Panc1 (cell line): ENCODE measurements around the gene TNFSF13. TPM values are rescaled to one million over a fixed set of nuclear protein-coding genes. Genes with fewer than 3 reads are reported as not detected.

ENCODE experiments used
- ATAC-seq: fragments of 200-7000 bp; cut with Tn5 transposase; 2 replicates; pipeline ENCODE4 v1.9.1; 2020; ENCODE audit warnings: mild to moderate bottlenecking, moderate library complexity
- BruUV-seq: library from RNA; stranded (reverse); fragments of 400-500 nt; replicated peaks from 2 replicates; lab custom pipeline; 2021; lab: Mats Ljungman, UMichigan
- CTCF ChIA-PET: fragments of 300-600 bp; sonication (Branson Sonifier 250); formaldehyde crosslinking; loops from one replicate; lab custom pipeline; 2022; ENCODE audit warnings: antibody characterized with exemption; lab: Charles Lee
- POLR2A ChIA-PET: fragments of 300-600 bp; sonication (Branson Sonifier 250); formaldehyde crosslinking; loops from one replicate; lab custom pipeline; 2022; ENCODE audit warnings: antibody characterized with exemption; lab: Charles Lee
- DNase-seq: peaks from one replicate; pipeline ENCODE4 v3.0.0-alpha.2; 2010; ENCODE audit warnings: low read depth, low spot score
- H3K27ac ChIP-seq: 2 replicates; pipeline ENCODE4 v1.5.1; 2011; ENCODE audit warnings: mild to moderate bottlenecking, low read length, inconsistent platforms
- H3K27me3 ChIP-seq: fragments of 200-500 bp; sonication (Bioruptor generic); 2 replicates; pipeline ENCODE4 v1.6.0; 2014; ENCODE audit warnings: low read length, inconsistent platforms; ENCODE audit not compliant: control insufficient read depth, insufficient read depth
- H3K36me3 ChIP-seq: fragments of 200-500 bp; sonication (Bioruptor generic); 2 replicates; pipeline ENCODE4 v1.5.1; 2014; ENCODE audit warnings: inconsistent platforms, mild to moderate bottlenecking, low read length, moderate library complexity; ENCODE audit not compliant: control insufficient read depth, insufficient read depth
- H3K4me1 ChIP-seq: 2 replicates; pipeline ENCODE4 v1.5.1; 2011; ENCODE audit warnings: inconsistent platforms, mild to moderate bottlenecking, low read length, moderate library complexity; ENCODE audit not compliant: control insufficient read depth, insufficient read depth
- H3K4me3 ChIP-seq, 2 experiments: 2 replicates each; pipeline ENCODE4 v1.5.1; 2011 to 2012; ENCODE audit warnings: low read depth in 2 of 2, low read length in 2 of 2, mild to moderate bottlenecking in 2 of 2, inconsistent platforms in 1 of 2, moderate library complexity in 1 of 2
- H3K9me3 ChIP-seq: fragments of 200-500 bp; sonication (Bioruptor generic); 2 replicates; pipeline ENCODE4 v1.5.1; 2014; ENCODE audit warnings: low read depth, mild to moderate bottlenecking, inconsistent platforms, low read length, moderate library complexity; ENCODE audit not compliant: control insufficient read depth, insufficient read depth
- POLR2AphosphoS5 ChIP-seq: IDR thresholded peaks from 2 replicates; pipeline ENCODE4 v1.6.1; 2012; ENCODE audit warnings: mild to moderate bottlenecking, low read depth, low read length, moderate library complexity
- SIN3A ChIP-seq: IDR thresholded peaks from 2 replicates; pipeline ENCODE4 v1.6.1; 2012; ENCODE audit warnings: low read depth, mild to moderate bottlenecking, low read length, moderate library complexity, borderline replicate concordance; ENCODE audit not compliant: insufficient read depth
- TCF7L2 ChIP-seq: IDR thresholded peaks from 2 replicates; pipeline ENCODE4 v1.6.1; 2011; ENCODE audit warnings: mild to moderate bottlenecking, low read depth, low read length, inconsistent platforms
- in situ Hi-C: cut with HindIII; loops from 2 replicates; pipeline ENCODE4 v1.10.0; 2016; ENCODE audit warnings: low sequenced_read_pairs, low pct_unique_long_range_greater_than_20kb
- intact Hi-C: fragments of 100-400 bp; cut with micrococcal nuclease; formaldehyde crosslinking; loops from one replicate; pipeline ENCODE4 v1.10.0; 2022; ENCODE audit not compliant: unreplicated experiment
- total RNA-seq: library from RNA; stranded (reverse); gene quantifications from one replicate; pipeline ENCODE4 v1.2.1, GENCODE V29; 2021; ENCODE audit not compliant: unreplicated experiment
- TF ChIP-seq, protein P1 (sequence below), 2 experiments: IDR thresholded peaks; 2 replicates each; pipeline ENCODE4 v1.6.1; 2011 to 2012; ENCODE audit warnings: low read depth in 2 of 2, control low read depth in 1 of 2, low read length in 1 of 2, mild to moderate bottlenecking in 1 of 2, moderate library complexity in 1 of 2; ENCODE audit not compliant: insufficient read depth in 1 of 2
- TF ChIP-seq, protein P2 (sequence below): fragments of 450-650 bp; IDR thresholded peaks from 2 replicates; pipeline ENCODE4 v1.5.1; 2017; ENCODE audit warnings: mild to moderate bottlenecking

Gene TNFSF13
- total RNA-seq, 1 experiment from 2014 or later = 2.3 TPM

DNA sequence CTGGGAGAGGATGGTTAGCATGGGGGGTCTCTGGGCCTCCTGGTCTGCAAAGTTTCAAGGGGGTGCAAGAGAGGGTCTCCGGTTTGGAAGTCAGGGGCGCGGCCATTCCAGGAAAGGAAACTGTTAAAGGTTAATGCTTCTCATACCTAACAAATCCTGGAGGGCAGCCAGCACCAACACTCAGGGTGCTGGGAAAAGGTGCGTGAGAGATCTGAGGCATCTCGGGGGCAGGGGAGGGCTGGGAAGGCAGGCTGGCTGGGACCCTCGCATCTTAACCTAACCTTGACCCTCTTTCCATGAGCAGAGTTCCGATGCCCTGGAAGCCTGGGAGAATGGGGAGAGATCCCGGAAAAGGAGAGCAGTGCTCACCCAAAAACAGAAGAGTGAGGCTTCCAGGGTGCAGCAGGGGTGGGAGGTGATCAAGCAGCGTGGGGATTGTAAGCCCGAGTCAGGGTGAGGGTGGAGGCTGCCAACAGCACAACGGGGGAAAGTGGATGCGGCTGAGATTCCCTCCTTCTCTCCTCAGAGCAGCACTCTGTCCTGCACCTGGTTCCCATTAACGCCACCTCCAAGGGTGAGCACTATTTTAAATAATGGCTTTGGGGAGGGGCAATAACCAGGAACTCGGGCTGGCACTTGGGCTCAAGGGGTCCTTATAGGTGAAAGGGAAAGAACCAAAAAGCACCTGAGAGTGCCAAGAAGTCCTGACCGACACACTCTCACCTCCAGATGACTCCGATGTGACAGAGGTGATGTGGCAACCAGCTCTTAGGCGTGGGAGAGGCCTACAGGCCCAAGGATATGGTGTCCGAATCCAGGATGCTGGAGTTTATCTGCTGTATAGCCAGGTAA lies 996 bp downstream of the TNFSF13 start:
- in situ Hi-C loops (no loop called here), intact Hi-C loops (no loop called here)
- Histone ChIP-seq H3K4me1 (peaks cover 30% of the 10 kb centered on the region), H3K27me3 (no peaks in the 10 kb centered on the region), H3K36me3 (peaks cover 4% of the 10 kb centered on the region; the same call in 1 of the 2 replicates), H3K27ac (peak overlapping the region; percentile 66), H3K9me3 (no peaks in the 10 kb centered on the region), H3K4me3 (no peak overlapping the region)
- ChIA-PET POLR2A (interaction anchor here (0.6 kb wide), 1 partner anchor 76 kb away, joined by 3 read pairs; the partner anchor contains the start of gene POLR2A), CTCF (interaction anchor here (0.6 to 2.0 kb wide), 8 partner anchors 20 to 248 kb away, joined by 3 to 10 read pairs (median 4); partner anchors contain the start of genes CD68 and TMEM95)
- BruUV-seq = no TSS peak
- DNase-seq (no peak), ATAC-seq (no peak)
- TF ChIP-seq POLR2AphosphoS5 (no peak), TCF7L2 (no peak), SIN3A (no peak)
- TF ChIP-seq, protein P1, sequence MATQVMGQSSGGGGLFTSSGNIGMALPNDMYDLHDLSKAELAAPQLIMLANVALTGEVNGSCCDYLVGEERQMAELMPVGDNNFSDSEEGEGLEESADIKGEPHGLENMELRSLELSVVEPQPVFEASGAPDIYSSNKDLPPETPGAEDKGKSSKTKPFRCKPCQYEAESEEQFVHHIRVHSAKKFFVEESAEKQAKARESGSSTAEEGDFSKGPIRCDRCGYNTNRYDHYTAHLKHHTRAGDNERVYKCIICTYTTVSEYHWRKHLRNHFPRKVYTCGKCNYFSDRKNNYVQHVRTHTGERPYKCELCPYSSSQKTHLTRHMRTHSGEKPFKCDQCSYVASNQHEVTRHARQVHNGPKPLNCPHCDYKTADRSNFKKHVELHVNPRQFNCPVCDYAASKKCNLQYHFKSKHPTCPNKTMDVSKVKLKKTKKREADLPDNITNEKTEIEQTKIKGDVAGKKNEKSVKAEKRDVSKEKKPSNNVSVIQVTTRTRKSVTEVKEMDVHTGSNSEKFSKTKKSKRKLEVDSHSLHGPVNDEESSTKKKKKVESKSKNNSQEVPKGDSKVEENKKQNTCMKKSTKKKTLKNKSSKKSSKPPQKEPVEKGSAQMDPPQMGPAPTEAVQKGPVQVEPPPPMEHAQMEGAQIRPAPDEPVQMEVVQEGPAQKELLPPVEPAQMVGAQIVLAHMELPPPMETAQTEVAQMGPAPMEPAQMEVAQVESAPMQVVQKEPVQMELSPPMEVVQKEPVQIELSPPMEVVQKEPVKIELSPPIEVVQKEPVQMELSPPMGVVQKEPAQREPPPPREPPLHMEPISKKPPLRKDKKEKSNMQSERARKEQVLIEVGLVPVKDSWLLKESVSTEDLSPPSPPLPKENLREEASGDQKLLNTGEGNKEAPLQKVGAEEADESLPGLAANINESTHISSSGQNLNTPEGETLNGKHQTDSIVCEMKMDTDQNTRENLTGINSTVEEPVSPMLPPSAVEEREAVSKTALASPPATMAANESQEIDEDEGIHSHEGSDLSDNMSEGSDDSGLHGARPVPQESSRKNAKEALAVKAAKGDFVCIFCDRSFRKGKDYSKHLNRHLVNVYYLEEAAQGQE (IDR thresholded peaks at IDR 0.05; ENCODE audit: insufficient read depth in 1 of 2, low read depth in 2 of 2, low read length in 1 of 2) = no peak
- TF ChIP-seq, protein P2, sequence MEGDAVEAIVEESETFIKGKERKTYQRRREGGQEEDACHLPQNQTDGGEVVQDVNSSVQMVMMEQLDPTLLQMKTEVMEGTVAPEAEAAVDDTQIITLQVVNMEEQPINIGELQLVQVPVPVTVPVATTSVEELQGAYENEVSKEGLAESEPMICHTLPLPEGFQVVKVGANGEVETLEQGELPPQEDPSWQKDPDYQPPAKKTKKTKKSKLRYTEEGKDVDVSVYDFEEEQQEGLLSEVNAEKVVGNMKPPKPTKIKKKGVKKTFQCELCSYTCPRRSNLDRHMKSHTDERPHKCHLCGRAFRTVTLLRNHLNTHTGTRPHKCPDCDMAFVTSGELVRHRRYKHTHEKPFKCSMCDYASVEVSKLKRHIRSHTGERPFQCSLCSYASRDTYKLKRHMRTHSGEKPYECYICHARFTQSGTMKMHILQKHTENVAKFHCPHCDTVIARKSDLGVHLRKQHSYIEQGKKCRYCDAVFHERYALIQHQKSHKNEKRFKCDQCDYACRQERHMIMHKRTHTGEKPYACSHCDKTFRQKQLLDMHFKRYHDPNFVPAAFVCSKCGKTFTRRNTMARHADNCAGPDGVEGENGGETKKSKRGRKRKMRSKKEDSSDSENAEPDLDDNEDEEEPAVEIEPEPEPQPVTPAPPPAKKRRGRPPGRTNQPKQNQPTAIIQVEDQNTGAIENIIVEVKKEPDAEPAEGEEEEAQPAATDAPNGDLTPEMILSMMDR = no peak

- TF ChIP-seq, protein P1 (IDR thresholded peaks at IDR 0.05; ENCODE audit: insufficient read depth in 1 of 2, low read depth in 2 of 2, low read length in 1 of 2) = no peak
- TF ChIP-seq TCF7L2 (no peak), SIN3A (no peak), POLR2AphosphoS5 (no peak)
- TF ChIP-seq, protein P2 = no peak
- ATAC-seq = peak; percentile 74
- in situ Hi-C loops = no loop called here
Observed at GRCh38 chr17:7560172-7561027, 1.9 kb downstream of the TNFSF13 start.

More at GRCh38 chr17:7560172-7561027, 1.9 kb downstream of the TNFSF13 start:
- POLR2A ChIA-PET = interaction anchor here (0.6 kb wide), 1 partner anchor 76 kb away, joined by 3 read pairs; the partner anchor contains the start of gene POLR2A
- no TSS peak for BruUV-seq
- Histone ChIP-seq H3K4me3 (peak overlapping the region; percentile 75 to 80), H3K9me3 (no peaks in the 10 kb centered on the region), H3K36me3 (peaks cover 4% of the 10 kb centered on the region; the same call in 1 of the 2 replicates), H3K27ac (peak overlapping the region; percentile 88), H3K27me3 (no peaks in the 10 kb centered on the region), H3K4me1 (peaks cover 30% of the 10 kb centered on the region)
- CTCF ChIA-PET = interaction anchor here (0.6 to 2.0 kb wide), 11 partner anchors 15 to 247 kb away, joined by 3 to 10 read pairs (median 3); partner anchors contain the start of genes CD68 and TMEM95
- DNase-seq = no peak
- intact Hi-C loops = no loop called here
